ENCODE results near the gene DGKB.

DGKB gene

GRCh38 chr7:14275356-14275755 lies 627.2 kb downstream of the DGKB start:
- no peak for DNase-seq

GRCh38 chr7:14271441-14271840 lies 631.1 kb downstream of the DGKB start:
- no peak for DNase-seq

GRCh38 chr7:14270099-14270498 lies 632.5 kb downstream of the DGKB start:
- no peak for DNase-seq

GRCh38 chr7:14260011-14260410 lies 642.5 kb downstream of the DGKB start:
- DNase-seq: no peak

- DNase-seq: no peak
Measured at GRCh38 chr7:14258861-14259260, 643.7 kb downstream of the DGKB start.

GRCh38 chr7:14258441-14258840 lies 644.1 kb downstream of the DGKB start:
- no peak for DNase-seq

- no peak for DNase-seq
Measured at GRCh38 chr7:14252458-14252857, 650.1 kb downstream of the DGKB start.

- DNase-seq: no peak
Measured at GRCh38 chr7:14242175-14242574, 660.4 kb downstream of the DGKB start.

GRCh38 chr7:14236834-14237233 lies 665.7 kb downstream of the DGKB start:
- DNase-seq: no peak

GRCh38 chr7:14235056-14235455 lies 667.5 kb downstream of the DGKB start:
- no peak for DNase-seq

- no peak for DNase-seq
Measured at GRCh38 chr7:14233868-14234369, 668.6 kb downstream of the DGKB start.

GRCh38 chr7:14233076-14233867 lies 669.3 kb downstream of the DGKB start:
- DNase-seq: no peak

- no peak for DNase-seq
Measured at GRCh38 chr7:14229047-14229446, 673.5 kb downstream of the DGKB start.

GRCh38 chr7:14228341-14228740 lies 674.2 kb downstream of the DGKB start:
- no peak for DNase-seq

GRCh38 chr7:14226126-14226525 lies 676.4 kb downstream of the DGKB start:
- no peak for DNase-seq

- no peak for DNase-seq
Measured at GRCh38 chr7:14219125-14219524, 683.4 kb downstream of the DGKB start.

GRCh38 chr7:14218338-14218737 lies 684.2 kb downstream of the DGKB start:
- no peak for DNase-seq

GRCh38 chr7:14209896-14210484 lies 692.6 kb downstream of the DGKB start:
- no peak for DNase-seq

GRCh38 chr7:14207711-14208110 lies 694.8 kb downstream of the DGKB start:
- no peak for DNase-seq

- DNase-seq: no peak
Measured at GRCh38 chr7:14207138-14207537, 695.4 kb downstream of the DGKB start.

GRCh38 chr7:14206121-14206520 lies 696.4 kb downstream of the DGKB start:
- no peak for DNase-seq

GRCh38 chr7:14201353-14201752 lies 701.2 kb downstream of the DGKB start:
- DNase-seq: no peak

- no peak for DNase-seq
Measured at GRCh38 chr7:14199336-14199735, 703.2 kb downstream of the DGKB start.

GRCh38 chr7:14197280-14197679 lies 705.3 kb downstream of the DGKB start:
- no peak for DNase-seq
